Astrocyte (in vitro differentiated cells and primary cell): ENCODE results near the gene RPL28. TPM values are rescaled to one million over a fixed set of nuclear protein-coding genes. Genes with fewer than 3 reads are reported as not detected.

Experiments used
- DNase-seq: peaks from one replicate; pipeline ENCODE4 v3.0.0-alpha.2; 2010; ENCODE audit warnings: low read depth
- FAIRE-seq: peaks from 2 replicates; lab custom pipeline; 2011; peaks lifted over from hg19 to GRCh38; lab: Jason Lieb, UNC
- H2AFZ ChIP-seq: 2 replicates; pipeline ENCODE4 v1.6.0; 2012; ENCODE audit warnings: low read depth, low read length, inconsistent platforms
- H3K27ac ChIP-seq: 2 replicates; pipeline ENCODE4 v1.5.1; 2011; ENCODE audit warnings: low read depth, low read length, inconsistent platforms
- H3K27me3 ChIP-seq: 2 replicates; pipeline ENCODE4 v1.6.0; 2011; ENCODE audit warnings: low read length, inconsistent platforms; ENCODE audit not compliant: insufficient read depth
- H3K36me3 ChIP-seq: 2 replicates; pipeline ENCODE4 v1.5.1; 2011; ENCODE audit warnings: low read length, inconsistent platforms; ENCODE audit not compliant: insufficient read depth
- H3K4me1 ChIP-seq: 2 replicates; pipeline ENCODE4 v1.5.1; 2011; ENCODE audit warnings: low read length, inconsistent platforms; ENCODE audit not compliant: insufficient read depth
- H3K4me2 ChIP-seq: 2 replicates; pipeline ENCODE4 v1.6.0; 2012; ENCODE audit warnings: low read length, inconsistent platforms
- H3K4me3 ChIP-seq: 2 replicates; pipeline ENCODE4 v1.5.1; 2011; ENCODE audit warnings: low read depth, mild to moderate bottlenecking, low read length, inconsistent platforms; ENCODE audit not compliant: insufficient read depth
- H3K79me2 ChIP-seq: 2 replicates; pipeline ENCODE4 v1.6.0; 2012; ENCODE audit warnings: mild to moderate bottlenecking, low read length, inconsistent platforms; ENCODE audit not compliant: insufficient read depth
- H3K9ac ChIP-seq: 2 replicates; pipeline ENCODE4 v1.6.0; 2012; ENCODE audit warnings: mild to moderate bottlenecking, low read length, inconsistent platforms
- H3K9me3 ChIP-seq: 2 replicates; pipeline ENCODE4 v1.5.1; 2012; ENCODE audit warnings: low read depth, mild to moderate bottlenecking, low read length, inconsistent platforms; ENCODE audit not compliant: insufficient read depth
- H4K20me1 ChIP-seq: 2 replicates; pipeline ENCODE4 v1.6.0; 2012; ENCODE audit warnings: low read length, inconsistent platforms; ENCODE audit not compliant: insufficient read depth
- H3K27ac Mint-ChIP-seq: one replicate; pipeline ENCODE4 v1.8.0; 2021; ENCODE audit warnings: mild to moderate bottlenecking, mixed read lengths; ENCODE audit not compliant: unreplicated experiment
- H3K27me3 Mint-ChIP-seq: one replicate; pipeline ENCODE4 v1.8.0; 2021; ENCODE audit warnings: low read depth, mixed read lengths; ENCODE audit not compliant: unreplicated experiment
- H3K36me3 Mint-ChIP-seq: one replicate; pipeline ENCODE4 v1.8.0; 2021; ENCODE audit warnings: low read depth, mixed read lengths; ENCODE audit not compliant: unreplicated experiment
- H3K4me1 Mint-ChIP-seq: one replicate; pipeline ENCODE4 v1.8.0; 2021; ENCODE audit warnings: low read depth, mixed read lengths; ENCODE audit not compliant: unreplicated experiment
- H3K4me3 Mint-ChIP-seq: one replicate; pipeline ENCODE4 v1.8.0; 2021; ENCODE audit warnings: mild to moderate bottlenecking, moderate library complexity, mixed read lengths; ENCODE audit not compliant: unreplicated experiment
- H3K9me3 Mint-ChIP-seq: one replicate; pipeline ENCODE4 v1.8.0; 2021; ENCODE audit warnings: mild to moderate bottlenecking, mixed read lengths; ENCODE audit not compliant: unreplicated experiment
- CTCF ChIP-seq: IDR thresholded peaks from 2 replicates; pipeline ENCODE4 v1.5.1; 2011; ENCODE audit warnings: low read depth, mild to moderate bottlenecking, inconsistent platforms, low read length, moderate library complexity; ENCODE audit not compliant: insufficient read depth
- EZH2 ChIP-seq: IDR thresholded peaks from 2 replicates; pipeline ENCODE4 v1.6.1; 2012; ENCODE audit warnings: mild to moderate bottlenecking, low read length, inconsistent platforms; ENCODE audit not compliant: insufficient read depth
- total RNA-seq: library from RNA; stranded (reverse); gene quantifications from 2 replicates; pipeline ENCODE4 v1.2.1, GENCODE V29; 2021

The RPL28 gene
- total RNA-seq, 1 donor from 2014 or later = 2,072 TPM

GRCh38 chr19:55358943-55359908 is 26.5 kb upstream of the RPL28 start:
- no peak overlapping the region for H3K27ac ChIP-seq
- H3K9ac ChIP-seq = no peak overlapping the region
- no peak overlapping the region for H3K4me3 ChIP-seq
- no peaks in the 10 kb centered on the region for H3K9me3 ChIP-seq
- H3K36me3 ChIP-seq = no peaks in the 10 kb centered on the region
- no peaks in the 10 kb centered on the region for H3K79me2 ChIP-seq
- FAIRE-seq = no peak
- Mint-ChIP-seq H3K4me3 (no peak overlapping the region), H3K36me3 (no peaks in the 10 kb centered on the region), H3K4me1 (peaks cover 3% of the 10 kb centered on the region), H3K9me3 (peaks cover 3% of the 10 kb centered on the region), H3K27ac (no peak overlapping the region), H3K27me3 (peaks cover 31% of the 10 kb centered on the region)
- H3K4me1 ChIP-seq = peaks cover 3% of the 10 kb centered on the region
- no peak overlapping the region for H3K4me2 ChIP-seq
- DNase-seq = no peak
- TF ChIP-seq CTCF (no peak), EZH2 (no peak)
- peaks cover 9% of the 10 kb centered on the region for H4K20me1 ChIP-seq
- H2AFZ ChIP-seq = no peak overlapping the region
- H3K27me3 ChIP-seq = peaks cover 6% of the 10 kb centered on the region

GRCh38 chr19:55360902-55361301 is 24.8 kb upstream of the RPL28 start:
- H3K4me2 ChIP-seq = no peak overlapping the region
- Mint-ChIP-seq H3K4me1 (peaks cover 3% of the 10 kb centered on the region), H3K27me3 (peaks cover 24% of the 10 kb centered on the region), H3K4me3 (no peak overlapping the region), H3K9me3 (peaks cover 3% of the 10 kb centered on the region), H3K36me3 (peaks cover 4% of the 10 kb centered on the region), H3K27ac (no peak overlapping the region)
- no peaks in the 10 kb centered on the region for H3K79me2 ChIP-seq
- no peaks in the 10 kb centered on the region for H3K9me3 ChIP-seq
- H3K9ac ChIP-seq = no peak overlapping the region
- peaks cover 3% of the 10 kb centered on the region for H3K36me3 ChIP-seq
- no peak for TF ChIP-seq EZH2
- TF ChIP-seq CTCF = no peak
- no peak for DNase-seq
- H3K27ac ChIP-seq = no peak overlapping the region
- peaks cover 2% of the 10 kb centered on the region for H3K27me3 ChIP-seq
- H2AFZ ChIP-seq = no peak overlapping the region
- peaks cover 13% of the 10 kb centered on the region for H4K20me1 ChIP-seq
- H3K4me3 ChIP-seq = no peak overlapping the region
- FAIRE-seq = no peak
- H3K4me1 ChIP-seq = no peaks in the 10 kb centered on the region
